HL-60 (cell line): Measurements from ENCODE around the gene AKR1C1.
"Not testable (repeated sequence)": the region's sequence is repeated elsewhere in the genome, so short reads cannot be mapped to it uniquely, and the experiment has no call there.

ENCODE experiments used
- POLR2AphosphoS5 ChIP-seq: IDR thresholded peaks from 2 replicates; pipeline ENCODE4 v1.6.1; 2012; ENCODE audit warnings: low read depth
- TF ChIP-seq, protein P1 (sequence below): IDR thresholded peaks from one replicate; pipeline ENCODE4 v1.5.1; 2011; ENCODE audit warnings: low read length, control low read depth, inconsistent platforms; ENCODE audit not compliant: insufficient read depth
- TF ChIP-seq, protein P2 (sequence below): IDR thresholded peaks from 2 replicates; pipeline ENCODE4 v1.6.1; 2012; ENCODE audit warnings: low read depth; ENCODE audit not compliant: insufficient replicate concordance

DNA sequence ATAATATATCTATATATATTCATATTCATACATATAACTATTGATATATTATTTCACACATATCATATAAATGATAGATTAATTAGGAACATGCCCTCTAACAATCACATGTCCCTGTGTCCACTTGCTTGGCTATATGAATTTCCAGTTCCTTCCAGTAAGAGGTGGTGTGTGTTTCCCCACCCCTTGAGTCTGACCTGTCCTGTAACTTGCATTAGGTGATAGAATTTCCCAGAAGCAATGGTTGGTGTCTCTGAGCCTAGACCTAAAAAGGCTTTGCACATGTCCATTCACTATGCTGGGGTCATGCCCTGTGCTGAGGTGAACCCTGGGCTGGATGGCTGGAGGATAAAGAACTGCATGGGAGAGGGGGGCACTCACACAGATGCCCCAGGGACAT, 31.0 kb downstream of the AKR1C1 start:
- TF ChIP-seq, protein P1, sequence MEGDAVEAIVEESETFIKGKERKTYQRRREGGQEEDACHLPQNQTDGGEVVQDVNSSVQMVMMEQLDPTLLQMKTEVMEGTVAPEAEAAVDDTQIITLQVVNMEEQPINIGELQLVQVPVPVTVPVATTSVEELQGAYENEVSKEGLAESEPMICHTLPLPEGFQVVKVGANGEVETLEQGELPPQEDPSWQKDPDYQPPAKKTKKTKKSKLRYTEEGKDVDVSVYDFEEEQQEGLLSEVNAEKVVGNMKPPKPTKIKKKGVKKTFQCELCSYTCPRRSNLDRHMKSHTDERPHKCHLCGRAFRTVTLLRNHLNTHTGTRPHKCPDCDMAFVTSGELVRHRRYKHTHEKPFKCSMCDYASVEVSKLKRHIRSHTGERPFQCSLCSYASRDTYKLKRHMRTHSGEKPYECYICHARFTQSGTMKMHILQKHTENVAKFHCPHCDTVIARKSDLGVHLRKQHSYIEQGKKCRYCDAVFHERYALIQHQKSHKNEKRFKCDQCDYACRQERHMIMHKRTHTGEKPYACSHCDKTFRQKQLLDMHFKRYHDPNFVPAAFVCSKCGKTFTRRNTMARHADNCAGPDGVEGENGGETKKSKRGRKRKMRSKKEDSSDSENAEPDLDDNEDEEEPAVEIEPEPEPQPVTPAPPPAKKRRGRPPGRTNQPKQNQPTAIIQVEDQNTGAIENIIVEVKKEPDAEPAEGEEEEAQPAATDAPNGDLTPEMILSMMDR = not testable (repeated sequence)
- TF ChIP-seq, protein P2, sequence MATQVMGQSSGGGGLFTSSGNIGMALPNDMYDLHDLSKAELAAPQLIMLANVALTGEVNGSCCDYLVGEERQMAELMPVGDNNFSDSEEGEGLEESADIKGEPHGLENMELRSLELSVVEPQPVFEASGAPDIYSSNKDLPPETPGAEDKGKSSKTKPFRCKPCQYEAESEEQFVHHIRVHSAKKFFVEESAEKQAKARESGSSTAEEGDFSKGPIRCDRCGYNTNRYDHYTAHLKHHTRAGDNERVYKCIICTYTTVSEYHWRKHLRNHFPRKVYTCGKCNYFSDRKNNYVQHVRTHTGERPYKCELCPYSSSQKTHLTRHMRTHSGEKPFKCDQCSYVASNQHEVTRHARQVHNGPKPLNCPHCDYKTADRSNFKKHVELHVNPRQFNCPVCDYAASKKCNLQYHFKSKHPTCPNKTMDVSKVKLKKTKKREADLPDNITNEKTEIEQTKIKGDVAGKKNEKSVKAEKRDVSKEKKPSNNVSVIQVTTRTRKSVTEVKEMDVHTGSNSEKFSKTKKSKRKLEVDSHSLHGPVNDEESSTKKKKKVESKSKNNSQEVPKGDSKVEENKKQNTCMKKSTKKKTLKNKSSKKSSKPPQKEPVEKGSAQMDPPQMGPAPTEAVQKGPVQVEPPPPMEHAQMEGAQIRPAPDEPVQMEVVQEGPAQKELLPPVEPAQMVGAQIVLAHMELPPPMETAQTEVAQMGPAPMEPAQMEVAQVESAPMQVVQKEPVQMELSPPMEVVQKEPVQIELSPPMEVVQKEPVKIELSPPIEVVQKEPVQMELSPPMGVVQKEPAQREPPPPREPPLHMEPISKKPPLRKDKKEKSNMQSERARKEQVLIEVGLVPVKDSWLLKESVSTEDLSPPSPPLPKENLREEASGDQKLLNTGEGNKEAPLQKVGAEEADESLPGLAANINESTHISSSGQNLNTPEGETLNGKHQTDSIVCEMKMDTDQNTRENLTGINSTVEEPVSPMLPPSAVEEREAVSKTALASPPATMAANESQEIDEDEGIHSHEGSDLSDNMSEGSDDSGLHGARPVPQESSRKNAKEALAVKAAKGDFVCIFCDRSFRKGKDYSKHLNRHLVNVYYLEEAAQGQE = not testable (repeated sequence)
- TF ChIP-seq POLR2AphosphoS5 = not testable (repeated sequence)
